Measurements from ENCODE around the gene LRRC23.

- TF ChIP-seq POLR2AphosphoS5 (IDR thresholded peaks at IDR 0.05; ENCODE audit: low read depth) (peak; percentile 84), CTCF (IDR thresholded peaks at IDR 0.05; ENCODE audit: insufficient read depth, low read length) (peak; percentile 71), REST (IDR thresholded peaks at IDR 0.05; ENCODE audit: insufficient replicate concordance, low read depth) (no peak), SPI1 (IDR thresholded peaks at IDR 0.05; ENCODE audit: borderline replicate concordance, low read depth) (no peak), GABPA (IDR thresholded peaks at IDR 0.05; ENCODE audit: low read depth) (no peak)
These were observed 32.3 kb upstream of the LRRC23 start for GRCh38 chr12:6872073-6873048.
